NCI-H345 (cell line): ENCODE results near the gene SUMO3.

Source experiments
- DNase-seq: peaks from one replicate; lab custom pipeline; 2025; lab: John Stamatoyannopoulos, UW

SUMO3 gene

GRCh38 chr21:44801468-44802395, 16.1 kb downstream of the SUMO3 start, which contains the start of gene UBE2G2:
Gene UBE2G2, minus strand, starts transcription at chr21:44801820. Its CDS starts 72 bp downstream, at chr21:44801748.
- DNase-seq = peak; percentile 87

- peak; percentile 15 for DNase-seq
Observed at GRCh38 chr21:44800971-44801467, 16.8 kb downstream of the SUMO3 start.

DNA sequence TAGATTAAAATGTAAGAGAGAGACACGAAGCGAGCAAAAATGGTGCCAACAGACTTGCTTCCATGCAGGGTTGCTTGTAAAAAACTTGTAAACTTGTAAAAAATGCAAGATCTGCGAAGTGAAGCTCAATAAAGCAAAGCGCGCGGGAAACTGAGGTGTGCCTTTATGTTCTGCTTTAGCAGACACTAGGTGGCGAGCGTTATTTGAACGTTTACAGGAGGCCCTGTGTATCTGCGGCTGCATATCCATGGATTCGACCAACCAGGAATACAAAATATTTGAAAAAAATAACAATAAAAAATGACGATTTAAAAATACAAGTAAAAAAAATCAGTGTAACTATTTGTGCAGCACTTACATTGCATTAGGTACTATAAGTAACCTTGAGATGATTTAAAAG, 17.8 kb downstream of the SUMO3 start:
- DNase-seq = no peak

DNA sequence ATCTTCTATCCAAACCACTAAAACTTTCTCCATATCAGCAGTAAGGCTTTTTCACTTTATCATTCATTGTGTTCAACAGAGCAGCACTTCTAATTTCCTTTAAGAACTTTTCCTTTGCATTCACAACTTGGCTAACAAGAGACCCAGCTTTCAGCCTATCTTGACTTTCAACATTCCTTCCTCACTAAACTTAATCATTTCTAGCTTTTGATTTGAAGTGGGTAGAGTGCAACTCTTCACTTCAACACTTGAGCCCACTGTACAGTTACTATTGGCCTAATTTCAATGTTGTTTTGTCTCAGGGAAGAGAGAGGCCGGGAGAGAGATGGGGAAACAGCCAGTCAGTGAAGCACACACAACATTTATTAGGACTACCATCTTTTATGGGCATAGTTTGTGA, 18.2 kb downstream of the SUMO3 start:
- no peak for DNase-seq

DNA sequence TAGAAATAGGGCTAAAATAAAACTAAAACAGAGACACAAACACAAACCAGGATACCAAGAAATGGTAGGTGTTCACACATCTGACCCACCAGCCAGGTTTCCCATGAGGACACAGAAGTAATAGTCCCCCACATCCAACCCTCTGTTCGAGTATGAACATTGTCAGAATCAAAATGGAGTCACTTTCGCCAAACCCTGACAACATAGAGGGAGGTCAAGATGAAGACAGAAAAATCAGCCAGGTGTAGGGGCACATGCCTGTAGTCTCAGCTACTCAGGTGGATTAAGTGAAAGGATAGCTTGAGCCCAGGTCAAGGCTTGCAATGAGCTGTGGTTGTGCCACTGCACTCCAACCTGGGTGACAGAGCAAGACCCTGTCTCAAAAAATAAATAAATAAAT, 20.1 kb downstream of the SUMO3 start:
- no peak for DNase-seq

- no peak for DNase-seq
Observed at GRCh38 chr21:44795342-44795741, 22.5 kb downstream of the SUMO3 start.

- no peak for DNase-seq
Observed at GRCh38 chr21:44793592-44794374, 24.1 kb downstream of the SUMO3 start.

- DNase-seq = peak; percentile 75
Observed at GRCh38 chr21:44792702-44793591, 24.9 kb downstream of the SUMO3 start.

DNA sequence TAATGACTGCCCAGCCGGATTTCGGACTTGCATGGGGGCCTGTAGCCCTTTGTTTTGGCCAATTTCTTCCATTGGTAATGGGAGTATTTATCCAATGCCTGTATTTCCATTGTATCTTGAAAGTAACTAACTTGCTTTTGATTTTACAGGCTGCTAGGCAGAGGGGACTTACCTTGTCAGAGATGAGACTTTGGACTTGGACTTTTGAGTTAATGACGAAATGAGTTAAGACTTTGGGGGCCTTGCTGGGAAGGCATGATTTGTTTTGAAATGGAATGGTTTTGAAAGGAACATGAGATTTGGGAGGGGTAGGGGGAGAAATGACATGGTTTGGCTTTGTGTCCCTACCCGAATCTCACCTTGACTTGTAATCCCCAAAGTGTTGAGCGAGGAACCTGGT, 25.9 kb downstream of the SUMO3 start:
- no peak for DNase-seq

- no peak for DNase-seq
Observed at GRCh38 chr21:44791246-44791645, 26.6 kb downstream of the SUMO3 start.

GRCh38 chr21:44790368-44790767, 27.5 kb downstream of the SUMO3 start:
- DNase-seq = no peak

DNA sequence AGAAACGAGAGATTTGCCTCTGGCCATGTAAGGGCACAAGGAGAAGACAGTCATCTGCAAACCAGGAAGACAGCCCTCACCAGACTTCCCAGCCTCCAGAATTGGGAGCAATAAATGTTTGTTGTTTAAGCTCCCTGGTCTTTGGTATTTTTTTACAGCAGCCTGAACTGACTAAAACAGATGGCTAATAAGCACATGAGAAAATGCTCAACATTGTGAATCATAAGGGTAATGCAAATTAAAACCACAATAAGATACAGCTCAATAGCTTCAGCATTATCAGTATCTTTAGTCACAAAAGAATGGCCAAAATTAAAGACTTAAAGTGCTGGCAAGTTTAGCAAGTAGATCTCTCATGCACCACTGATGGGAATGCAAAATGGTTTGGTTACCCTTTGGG, 28.0 kb downstream of the SUMO3 start:
- no peak for DNase-seq

GRCh38 chr21:44785620-44786335, 32.1 kb downstream of the SUMO3 start:
- peak; percentile 87 for DNase-seq

DNA sequence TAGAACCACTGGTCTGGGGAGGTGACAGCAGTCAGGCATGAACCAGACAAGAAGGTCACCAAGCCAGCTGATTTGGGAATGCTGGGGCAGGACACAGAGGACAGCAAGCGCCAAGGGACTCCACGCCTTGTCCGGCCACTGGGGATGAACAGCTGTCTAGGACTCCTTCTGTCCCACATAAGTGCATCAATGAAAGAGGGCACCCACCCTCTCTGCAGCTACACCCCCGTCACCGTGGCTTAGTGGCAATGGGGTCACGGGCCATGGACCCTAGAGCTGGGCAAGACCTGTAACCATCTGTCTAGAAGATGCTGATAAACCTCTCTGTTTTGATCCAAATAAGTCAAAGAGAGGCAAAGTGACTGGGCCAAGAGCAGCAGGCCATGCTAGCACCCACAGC, 33.1 kb downstream of the SUMO3 start:
- DNase-seq = no peak

GRCh38 chr21:44783020-44783696, 34.7 kb downstream of the SUMO3 start:
- DNase-seq = no peak

GRCh38 chr21:44780767-44781459, 36.9 kb downstream of the SUMO3 start:
- no peak for DNase-seq

DNA sequence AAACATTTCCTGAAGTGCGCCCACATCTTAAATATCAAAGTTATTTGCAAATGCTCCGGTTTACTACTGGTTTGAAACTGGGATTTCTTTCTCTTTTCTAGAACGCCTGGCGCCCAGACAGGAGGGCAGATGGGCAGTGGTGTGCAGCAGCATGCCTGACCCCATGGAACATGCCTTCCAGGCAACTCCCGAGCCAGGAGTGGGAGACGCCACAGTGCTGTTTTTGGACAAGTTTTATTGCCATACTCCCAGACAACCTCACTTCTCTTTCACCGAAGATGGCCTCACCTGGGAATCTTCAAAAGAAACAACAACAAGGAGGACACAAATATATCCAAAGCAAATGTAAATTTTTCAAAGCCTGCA, 37.7 kb downstream of the SUMO3 start:
- no peak for DNase-seq

DNA sequence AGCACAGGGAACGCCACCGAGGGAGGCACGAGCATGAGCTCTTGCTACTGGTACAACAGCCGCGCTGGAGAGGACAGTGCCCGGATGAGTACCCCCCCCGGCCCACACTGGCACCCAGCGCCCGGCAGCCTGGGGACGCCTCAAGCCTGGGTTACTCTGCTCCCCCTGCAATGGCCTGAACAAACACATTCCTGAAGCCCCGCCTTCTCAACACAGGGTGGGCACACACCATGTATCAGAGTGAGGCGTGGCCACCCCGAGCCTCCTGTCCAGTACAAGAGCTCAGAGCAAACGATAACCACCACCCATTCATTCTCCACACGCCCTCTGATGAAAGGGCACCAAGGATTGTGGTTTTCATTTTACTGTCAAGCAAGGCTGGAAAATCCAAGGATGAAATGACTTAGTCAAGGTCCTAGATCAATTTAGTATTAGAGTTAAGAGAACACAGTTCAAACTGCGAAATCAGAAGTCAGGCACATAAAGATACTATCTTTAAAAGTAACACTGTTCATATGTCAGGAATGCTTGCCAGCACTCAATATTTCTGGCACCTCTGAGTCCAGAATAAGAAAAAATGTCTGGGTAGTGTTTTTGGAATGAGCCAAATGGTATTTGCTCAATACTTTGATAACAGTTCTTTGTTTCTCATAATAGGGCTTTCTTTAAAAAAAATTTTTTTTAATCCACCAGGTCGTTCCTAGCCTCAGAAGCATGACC, 38.3 kb downstream of the SUMO3 start:
- DNase-seq = no peak

DNA sequence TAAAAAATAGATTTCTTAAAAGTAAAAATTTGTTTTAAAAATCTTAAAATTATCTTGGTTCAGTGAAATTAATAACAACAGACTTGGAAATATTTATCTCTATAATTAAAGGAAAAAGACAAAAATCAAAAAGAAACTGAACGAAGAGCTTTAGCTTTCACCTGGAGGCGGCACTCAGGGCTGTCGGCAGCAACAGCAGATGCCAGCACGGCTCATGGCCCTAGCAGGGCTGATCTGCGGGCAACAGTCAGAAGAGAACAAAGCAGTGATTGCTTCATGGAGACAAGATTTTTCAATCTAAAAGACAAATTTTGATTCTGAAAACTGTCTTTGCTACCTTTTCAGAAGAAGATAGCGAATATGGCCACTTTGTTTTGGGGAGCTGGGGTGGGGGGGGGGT, 38.9 kb downstream of the SUMO3 start:
- no peak for DNase-seq
